GM12874 (cell line): ENCODE data around the gene BOK.

Experiments
- TF ChIP-seq, protein P1 (sequence below): IDR thresholded peaks from 2 replicates; pipeline ENCODE4 v1.5.1; 2011; ENCODE audit warnings: low read depth, mild to moderate bottlenecking, control low read depth, low read length, moderate library complexity; ENCODE audit not compliant: insufficient read depth

BOK gene

DNA sequence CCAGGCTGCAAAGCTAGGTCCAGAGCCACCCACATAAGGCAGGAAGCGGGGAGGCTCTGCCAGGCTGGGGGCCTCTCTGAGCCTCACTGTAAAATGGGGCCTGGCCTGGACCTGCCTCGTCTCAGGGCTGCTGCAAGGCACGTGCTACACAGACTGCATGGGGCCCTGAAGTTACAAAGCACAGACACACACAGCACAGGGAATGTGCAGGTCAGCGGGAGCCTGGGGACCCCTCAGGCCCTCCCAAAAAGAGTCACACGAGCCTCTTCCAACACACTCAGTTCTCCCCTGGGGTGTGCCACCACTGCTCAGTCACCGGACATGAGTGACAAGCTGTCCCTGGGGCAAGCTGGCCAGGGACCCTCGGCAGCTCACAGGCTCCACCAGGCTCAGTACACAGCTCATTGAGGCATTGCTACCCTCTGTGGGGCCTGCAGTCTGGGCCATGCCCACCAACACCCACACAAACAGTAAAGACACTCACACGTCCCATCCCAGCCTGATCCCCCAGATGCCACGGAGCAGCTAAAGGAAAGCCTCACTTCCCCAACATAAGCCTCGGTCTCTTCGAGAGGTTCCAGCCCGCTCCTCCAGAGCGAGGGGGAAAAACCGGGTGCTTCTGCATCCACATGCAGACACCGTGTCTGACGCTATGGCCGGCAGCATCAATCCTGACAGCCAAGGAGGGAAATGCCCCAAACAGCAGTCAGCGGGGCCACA is 33.7 kb downstream of the BOK start:
- TF ChIP-seq, protein P1, sequence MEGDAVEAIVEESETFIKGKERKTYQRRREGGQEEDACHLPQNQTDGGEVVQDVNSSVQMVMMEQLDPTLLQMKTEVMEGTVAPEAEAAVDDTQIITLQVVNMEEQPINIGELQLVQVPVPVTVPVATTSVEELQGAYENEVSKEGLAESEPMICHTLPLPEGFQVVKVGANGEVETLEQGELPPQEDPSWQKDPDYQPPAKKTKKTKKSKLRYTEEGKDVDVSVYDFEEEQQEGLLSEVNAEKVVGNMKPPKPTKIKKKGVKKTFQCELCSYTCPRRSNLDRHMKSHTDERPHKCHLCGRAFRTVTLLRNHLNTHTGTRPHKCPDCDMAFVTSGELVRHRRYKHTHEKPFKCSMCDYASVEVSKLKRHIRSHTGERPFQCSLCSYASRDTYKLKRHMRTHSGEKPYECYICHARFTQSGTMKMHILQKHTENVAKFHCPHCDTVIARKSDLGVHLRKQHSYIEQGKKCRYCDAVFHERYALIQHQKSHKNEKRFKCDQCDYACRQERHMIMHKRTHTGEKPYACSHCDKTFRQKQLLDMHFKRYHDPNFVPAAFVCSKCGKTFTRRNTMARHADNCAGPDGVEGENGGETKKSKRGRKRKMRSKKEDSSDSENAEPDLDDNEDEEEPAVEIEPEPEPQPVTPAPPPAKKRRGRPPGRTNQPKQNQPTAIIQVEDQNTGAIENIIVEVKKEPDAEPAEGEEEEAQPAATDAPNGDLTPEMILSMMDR: no peak

- TF ChIP-seq, protein P1: no peak
These were observed 34.7 kb downstream of the BOK start for GRCh38 chr2:241593271-241593670.

DNA sequence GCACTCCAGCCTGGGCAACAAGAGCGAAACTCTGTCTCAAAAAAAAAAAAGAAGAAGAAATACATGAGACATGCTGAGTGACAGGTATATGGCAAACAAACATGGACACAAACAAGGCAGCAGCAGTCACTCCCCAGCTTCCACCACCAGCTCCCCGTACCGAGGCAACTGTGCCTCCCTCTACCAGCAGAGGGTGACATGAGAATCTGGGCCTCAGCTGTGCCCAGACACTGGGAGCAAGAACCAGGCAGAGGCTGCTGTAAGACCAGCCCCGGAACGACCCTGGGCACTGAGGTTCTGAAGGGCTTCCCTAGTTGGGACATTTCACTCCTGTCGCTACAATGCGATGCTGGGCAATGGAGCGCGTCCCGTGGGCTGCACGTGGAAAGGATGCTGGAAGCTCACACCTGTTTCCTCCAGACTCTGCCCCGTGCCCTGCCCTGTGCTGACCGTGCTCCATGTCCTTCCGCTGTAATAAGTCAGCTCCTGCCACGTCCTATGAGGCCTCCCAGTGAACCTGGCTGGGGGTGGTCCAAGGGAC is 37.1 kb downstream of the BOK start:
- TF ChIP-seq, protein P1: peak; percentile 30; the same call in 1 of the 2 replicates

GRCh38 chr2:241597561-241597960 is 39.0 kb downstream of the BOK start:
- TF ChIP-seq, protein P1: no peak

GRCh38 chr2:241598061-241598460 is 39.5 kb downstream of the BOK start:
- TF ChIP-seq, protein P1: no peak

GRCh38 chr2:241598487-241598886 is 39.9 kb downstream of the BOK start:
- TF ChIP-seq, protein P1: 0 out of 2 replicates have a peak, but pooled peaks have one; percentile 9

GRCh38 chr2:241599615-241600014 is 41.1 kb downstream of the BOK start:
- TF ChIP-seq, protein P1: no peak
